GM23338 (cell line): ENCODE results near the gene DCBLD2.

Experiments used
- CTCF ChIP-seq, 2 experiments: fragments of 200-600 bp in 1 of 2; sonication (generic) in 1 of 2; conservative IDR thresholded peaks; 2 replicates each; pipeline versions ENCODE4 v1.5.1 to v1.6.1; 2016 to 2017; ENCODE audit warnings: antibody characterized with exemption in 2 of 2, low read depth in 2 of 2, mild to moderate bottlenecking in 2 of 2, moderate library complexity in 1 of 2
- ZNF114 ChIP-seq: fragments of 250-450 bp; sonication (Bioruptor Pico); IDR thresholded peaks from 2 replicates; pipeline ENCODE4 v1.5.0; 2020; ENCODE audit warnings: mild to moderate bottlenecking, moderate library complexity

GRCh38 chr3:98843266-98843959 is 58.1 kb downstream of the DCBLD2 start:
- TF ChIP-seq CTCF (conservative IDR thresholded peaks at IDR 0.05; ENCODE audit: low read depth in 2 of 2) (no peak), ZNF114 (CRISPR knock-in tag) (no peak)
